ENCODE data around the gene CKAP5.
"Not testable (repeated sequence)": the region's sequence is repeated elsewhere in the genome, so short reads cannot be mapped to it uniquely, and the experiment has no call there.

Gene CKAP5

DNA sequence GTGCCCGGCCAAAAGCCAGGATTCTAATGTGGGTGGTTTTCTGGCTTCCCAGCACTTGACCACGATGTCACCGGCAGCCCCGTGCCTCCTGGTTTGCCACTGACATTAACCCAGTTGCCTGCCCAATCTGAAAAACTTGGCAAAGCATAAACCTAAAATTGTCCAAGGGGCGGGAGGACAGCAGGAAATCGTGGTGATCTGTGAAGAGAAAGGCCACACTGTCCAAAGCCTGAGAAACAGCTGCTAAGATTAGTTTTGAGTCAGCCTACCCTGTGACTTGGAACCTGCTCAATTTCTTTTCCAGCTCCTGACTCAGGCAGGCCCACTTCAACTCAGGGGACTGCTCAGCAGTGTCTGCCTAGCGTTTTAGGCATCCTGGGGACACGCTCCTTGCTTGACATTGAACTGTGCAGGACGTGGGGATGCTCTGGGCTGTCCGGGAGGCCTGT is 135.2 kb downstream of the CKAP5 start:
- TF ChIP-seq, protein P1, sequence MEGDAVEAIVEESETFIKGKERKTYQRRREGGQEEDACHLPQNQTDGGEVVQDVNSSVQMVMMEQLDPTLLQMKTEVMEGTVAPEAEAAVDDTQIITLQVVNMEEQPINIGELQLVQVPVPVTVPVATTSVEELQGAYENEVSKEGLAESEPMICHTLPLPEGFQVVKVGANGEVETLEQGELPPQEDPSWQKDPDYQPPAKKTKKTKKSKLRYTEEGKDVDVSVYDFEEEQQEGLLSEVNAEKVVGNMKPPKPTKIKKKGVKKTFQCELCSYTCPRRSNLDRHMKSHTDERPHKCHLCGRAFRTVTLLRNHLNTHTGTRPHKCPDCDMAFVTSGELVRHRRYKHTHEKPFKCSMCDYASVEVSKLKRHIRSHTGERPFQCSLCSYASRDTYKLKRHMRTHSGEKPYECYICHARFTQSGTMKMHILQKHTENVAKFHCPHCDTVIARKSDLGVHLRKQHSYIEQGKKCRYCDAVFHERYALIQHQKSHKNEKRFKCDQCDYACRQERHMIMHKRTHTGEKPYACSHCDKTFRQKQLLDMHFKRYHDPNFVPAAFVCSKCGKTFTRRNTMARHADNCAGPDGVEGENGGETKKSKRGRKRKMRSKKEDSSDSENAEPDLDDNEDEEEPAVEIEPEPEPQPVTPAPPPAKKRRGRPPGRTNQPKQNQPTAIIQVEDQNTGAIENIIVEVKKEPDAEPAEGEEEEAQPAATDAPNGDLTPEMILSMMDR (IDR thresholded peaks at IDR 0.05; ENCODE audit: insufficient read depth, low read length, missing control alignments), result no peak
- ChIA-PET CTCF (interaction anchor here (1.3 kb wide), 1 partner anchor 10 kb away, joined by 3 read pairs; no protein-coding TSS in a partner anchor), POLR2A (interaction anchor here (0.5 to 3.3 kb wide), 3 partner anchors 10 to 524 kb away, joined by 3 to 24 read pairs (median 5); partner anchors contain the start of genes ARHGAP1 and ZNF408)
- H3K4me3 ChIP-seq (ENCODE audit: low read depth, low read length), result no peak overlapping the region
- DNase-seq (ENCODE audit: low read depth, low spot score), result peak; percentile 90

DNA sequence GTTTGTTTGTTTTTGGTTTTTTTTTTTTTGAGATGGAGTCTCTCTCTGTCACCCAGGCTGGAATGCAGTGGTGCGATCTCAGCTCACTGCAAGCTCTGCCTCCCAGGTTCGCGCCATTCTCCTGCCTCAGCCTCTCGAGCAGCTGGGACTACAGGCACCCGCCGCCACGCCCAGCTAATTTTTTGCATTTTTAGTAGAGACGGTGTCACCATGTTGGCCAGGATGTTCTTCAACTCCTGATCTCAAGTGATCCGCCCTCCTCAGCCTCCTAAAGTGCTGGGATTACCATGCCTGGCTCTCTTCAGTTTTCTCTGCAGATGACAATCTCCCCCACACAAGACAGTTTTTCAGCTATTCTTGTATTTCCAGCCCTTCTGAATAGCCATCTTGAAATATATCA is 136.7 kb downstream of the CKAP5 start:
- POLR2A ChIA-PET, result interaction anchor here (3.3 kb wide), 1 partner anchor 8 kb away, joined by 24 read pairs; the partner anchor contains the start of genes ARHGAP1 and ZNF408
- DNase-seq (ENCODE audit: low read depth, low spot score); H3K4me3 ChIP-seq (ENCODE audit: low read depth, low read length); CTCF ChIA-PET: not testable (repeated sequence)

DNA sequence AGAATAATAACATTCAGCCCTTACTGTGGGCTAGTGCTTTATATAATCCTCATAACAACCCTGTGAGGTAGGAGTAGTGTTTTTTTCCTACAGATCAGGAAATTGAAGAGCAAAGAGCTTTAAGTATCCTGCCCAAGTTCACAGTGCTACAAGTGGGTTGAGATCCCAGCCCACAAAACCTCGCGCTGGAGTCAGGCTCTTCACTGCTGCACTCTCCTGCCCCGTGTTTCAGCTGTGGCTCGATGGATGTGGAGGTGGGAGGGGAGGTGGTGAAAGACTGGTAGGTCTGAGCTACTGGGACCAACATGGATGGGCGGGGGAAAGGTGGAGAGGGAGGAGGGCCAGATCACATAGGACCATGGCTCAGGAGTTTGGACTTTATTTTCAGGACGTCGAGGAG is 139.2 kb downstream of the CKAP5 start:
- TF ChIP-seq, protein P1 (IDR thresholded peaks at IDR 0.05; ENCODE audit: insufficient read depth, low read length, missing control alignments), result no peak
- ChIA-PET POLR2A (interaction anchor here (1.1 kb wide), 1 partner anchor 31 kb away, joined by 3 read pairs; no protein-coding TSS in a partner anchor), CTCF (no interaction called here)
- H3K4me3 ChIP-seq (ENCODE audit: low read depth, low read length), result no peak overlapping the region
- DNase-seq (ENCODE audit: low read depth, low spot score), result no peak

DNA sequence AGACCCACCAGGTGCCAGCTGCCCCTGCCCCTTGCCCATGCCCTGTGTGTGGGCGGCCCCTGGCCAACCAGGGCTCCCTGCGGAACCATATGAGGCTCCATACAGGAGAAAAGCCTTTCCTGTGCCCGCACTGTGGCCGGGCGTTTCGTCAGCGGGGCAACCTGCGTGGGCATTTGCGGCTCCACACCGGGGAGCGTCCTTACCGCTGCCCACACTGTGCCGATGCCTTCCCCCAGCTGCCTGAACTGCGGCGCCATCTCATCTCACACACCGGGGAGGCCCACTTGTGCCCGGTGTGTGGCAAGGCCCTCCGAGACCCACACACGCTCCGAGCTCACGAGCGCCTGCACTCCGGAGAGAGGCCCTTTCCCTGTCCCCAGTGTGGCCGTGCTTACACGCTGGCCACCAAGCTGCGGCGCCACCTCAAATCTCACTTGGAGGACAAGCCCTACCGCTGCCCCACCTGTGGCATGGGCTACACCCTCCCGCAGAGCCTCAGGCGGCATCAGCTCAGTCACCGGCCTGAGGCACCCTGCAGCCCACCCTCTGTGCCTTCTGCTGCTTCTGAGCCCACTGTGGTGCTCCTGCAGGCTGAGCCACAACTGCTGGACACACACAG is 140.9 kb downstream of the CKAP5 start:
- ChIA-PET CTCF (no interaction called here), POLR2A (no interaction called here)
- TF ChIP-seq, protein P1 (IDR thresholded peaks at IDR 0.05; ENCODE audit: insufficient read depth, low read length, missing control alignments), result no peak
- DNase-seq (ENCODE audit: low read depth, low spot score), result no peak
- no peak overlapping the region for H3K4me3 ChIP-seq (ENCODE audit: low read depth, low read length)

DNA sequence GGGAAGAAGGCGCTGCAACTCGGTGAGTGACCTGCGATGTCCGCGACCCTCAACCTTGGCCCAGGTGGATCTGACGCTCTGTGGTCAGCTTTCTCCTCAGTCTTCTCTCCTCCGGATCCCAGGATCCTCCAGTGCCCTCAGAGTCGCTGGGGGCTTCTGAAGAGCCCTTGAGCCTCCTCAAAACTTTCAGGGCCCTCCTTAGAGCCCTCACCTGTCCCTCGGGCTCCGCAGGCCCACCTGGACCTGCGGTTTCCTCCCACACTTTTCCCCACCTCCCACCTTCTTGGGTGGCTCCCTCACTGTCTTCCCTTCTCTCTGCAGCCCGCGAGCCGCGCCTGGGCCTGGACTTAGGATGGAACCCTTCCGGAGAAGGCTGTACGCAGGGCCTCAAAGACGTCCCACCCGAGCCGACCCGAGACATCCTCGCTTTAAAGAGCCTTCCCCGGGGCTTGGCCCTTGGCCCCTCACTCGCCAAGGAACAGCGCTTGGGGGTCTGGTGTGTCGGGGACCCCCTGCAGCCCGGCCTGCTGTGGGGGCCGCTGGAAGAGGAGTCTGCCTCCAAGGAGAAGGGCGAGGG is 144.9 kb downstream of the CKAP5 start:
- TF ChIP-seq, protein P1 (IDR thresholded peaks at IDR 0.05; ENCODE audit: insufficient read depth, low read length, missing control alignments), result no peak
- H3K4me3 ChIP-seq (ENCODE audit: low read depth, low read length), result peak overlapping the region; percentile 99
- ChIA-PET CTCF (interaction anchor here (1.4 kb wide), 1 partner anchor 12 kb away, joined by 3 read pairs; no protein-coding TSS in a partner anchor), POLR2A (interaction anchor here (0.8 to 2.4 kb wide), 5 partner anchors 9 to 83 kb away, joined by 3 to 24 read pairs (median 3); no protein-coding TSS in a partner anchor)
- no peak for DNase-seq (ENCODE audit: low read depth, low spot score)

DNA sequence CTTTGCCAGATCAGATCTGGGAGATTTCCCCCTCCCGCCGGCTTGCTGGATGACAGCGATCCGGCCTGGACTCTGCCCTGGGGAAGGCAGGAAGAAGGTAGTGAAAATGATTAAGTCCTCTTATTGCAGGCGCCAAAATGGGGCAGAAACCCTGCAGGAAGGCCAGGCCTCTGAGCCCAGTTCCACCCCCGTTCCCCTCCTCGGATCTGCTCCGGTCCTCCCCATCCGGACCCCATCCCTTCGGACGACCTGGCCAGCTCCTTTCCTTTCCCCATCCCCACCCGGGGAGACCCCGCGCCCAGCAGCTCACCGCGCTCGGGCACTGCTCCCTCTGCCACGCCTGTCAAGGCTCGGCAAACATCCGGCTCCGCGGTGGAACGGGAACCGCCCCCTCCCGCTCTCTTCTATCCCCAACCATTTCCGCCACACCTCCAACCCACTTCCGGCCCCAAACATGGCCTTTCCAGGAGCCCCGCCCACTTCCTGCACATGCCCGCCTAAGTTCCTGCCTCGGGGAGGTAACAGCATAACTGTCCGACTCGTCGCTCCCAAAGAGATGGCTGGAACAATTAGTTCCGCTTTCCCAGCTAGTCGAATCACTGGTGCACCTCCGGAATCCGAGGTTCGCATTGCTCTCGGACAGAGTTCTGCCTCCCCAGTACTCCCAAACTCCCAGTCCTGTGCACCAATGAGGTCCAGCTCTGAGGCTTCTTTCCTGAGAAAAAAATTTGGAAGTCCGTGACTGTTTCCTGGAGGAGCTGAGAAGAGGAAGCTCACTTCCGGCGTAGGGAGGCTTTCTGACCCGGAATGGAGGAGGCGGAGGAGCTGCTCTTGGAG is 145.6 kb downstream of the CKAP5 start, which contains the start of the genes ARHGAP1 and ZNF408:
Gene ARHGAP1, minus strand, starts transcription at position 379 of the 837 bp plus-strand sequence. CDS start 4,512 bp downstream, outside the sequence.
Gene ZNF408, plus strand, starts transcription at position 791 of the 837 bp plus-strand sequence. Its CDS starts 17 bp downstream, at position 808.
- DNase-seq (ENCODE audit: low read depth, low spot score), result peak; percentile 95
- ChIA-PET CTCF (interaction anchor here (1.4 to 1.5 kb wide), 2 partner anchors 13 to 311 kb away, joined by 3 read pairs; no protein-coding TSS in a partner anchor), POLR2A (interaction anchor here (0.8 to 2.4 kb wide), 5 partner anchors 8 to 82 kb away, joined by 3 to 24 read pairs (median 3); no protein-coding TSS in a partner anchor)
- peak within 1 kb of the TSS; percentile 99 for H3K4me3 ChIP-seq (ENCODE audit: low read depth, low read length)
- TF ChIP-seq, protein P1 (IDR thresholded peaks at IDR 0.05; ENCODE audit: insufficient read depth, low read length, missing control alignments), result no peak
